Left renal pelvis (tissue), 4 donors: ENCODE measurements around the gene ATP7B. TPM values are rescaled to one million over a fixed set of nuclear protein-coding genes. Genes with fewer than 3 reads are reported as not detected.
"Not testable (repeated sequence)": the region's sequence is repeated elsewhere in the genome, so short reads cannot be mapped to it uniquely, and the experiment has no call there.

Experiments
- DNase-seq, 4 donors: peaks; one replicate each; pipeline ENCODE4 v3.0.0-alpha.2; 2013; ENCODE audit warnings: low read depth in 4 of 4, low spot score in 3 of 4
- polyA plus RNA-seq, 4 donors: library from polyadenylated mRNA; unstranded; fragments of 120-200 nt; gene quantifications; one replicate each; pipeline ENCODE4 v1.2.1, GENCODE V29; 2013; ENCODE audit not compliant: insufficient read length in 4 of 4

Gene ATP7B
- polyA plus RNA-seq, 4 donors, result 6.6 to 20.5 (median 17.8) TPM

GRCh38 chr13:52009946-52010345 is 1.3 kb downstream of the ATP7B start:
- no peak for DNase-seq

DNA sequence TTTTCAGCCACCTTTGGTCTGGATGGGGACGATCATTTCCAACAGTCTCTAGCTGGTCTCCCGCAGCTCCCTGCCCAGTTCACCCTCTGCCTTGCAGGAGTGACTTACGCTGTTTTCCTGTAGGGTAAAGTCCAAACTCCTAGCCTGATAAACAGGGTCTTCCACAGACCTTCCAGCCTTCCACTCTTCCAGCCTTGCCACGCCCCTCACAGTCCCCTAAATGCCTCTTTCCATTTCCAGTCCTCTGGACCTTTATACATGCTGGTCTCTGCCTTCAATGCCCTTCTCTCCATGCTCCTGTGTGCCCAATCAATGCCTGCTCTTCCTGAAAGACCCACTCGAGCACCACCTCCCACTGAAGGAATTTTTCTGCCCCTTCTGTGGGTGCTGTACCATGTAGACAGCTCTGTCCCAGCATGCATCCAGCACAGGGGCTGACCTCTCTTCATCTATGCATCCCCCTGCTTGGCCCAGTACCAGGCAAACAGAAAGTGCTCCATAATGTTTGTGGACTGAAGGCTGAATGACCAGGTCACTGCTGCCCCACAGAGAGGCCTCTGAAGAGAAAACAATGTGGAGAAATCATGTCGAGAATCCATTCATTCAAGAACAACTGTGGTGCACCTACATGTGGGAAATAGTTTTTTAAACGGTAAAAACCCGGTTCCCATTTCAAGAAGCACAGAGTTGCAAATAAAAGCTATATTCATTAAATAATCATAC is 4.6 kb downstream of the ATP7B start:
- DNase-seq, result no peak

DNA sequence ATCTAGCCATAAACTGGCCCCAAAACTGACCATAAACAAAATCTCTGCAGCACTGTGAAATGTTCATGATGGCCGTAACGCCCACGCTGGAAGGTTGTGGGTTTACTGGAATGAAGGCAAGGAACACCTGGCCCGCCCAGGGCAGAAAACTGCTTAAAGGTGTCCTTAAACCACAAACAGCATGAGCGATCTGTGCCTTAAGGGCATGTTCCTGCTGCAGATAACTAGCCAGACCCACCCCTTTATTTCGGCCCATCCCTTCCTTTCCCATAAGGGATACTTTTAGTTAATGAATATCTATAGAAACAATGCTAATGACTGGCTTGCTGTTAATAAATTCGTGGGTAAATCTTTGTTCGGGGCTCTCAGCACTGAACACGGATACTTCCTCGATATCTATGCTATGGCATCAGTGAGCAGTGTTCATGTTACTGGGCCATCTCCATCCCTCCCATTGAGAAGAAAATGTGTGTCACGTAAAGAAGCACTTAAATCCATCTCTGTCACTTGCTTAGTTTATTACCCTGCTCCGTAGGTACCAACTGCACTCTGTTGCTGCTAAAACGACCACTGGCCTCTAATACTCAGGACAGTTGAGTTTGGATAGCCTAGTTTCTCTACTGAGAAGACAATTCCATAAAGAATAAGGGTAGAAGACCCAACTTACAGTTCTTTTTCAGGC is 5.3 kb downstream of the ATP7B start:
- no peak for DNase-seq

- no peak for DNase-seq
Observed at GRCh38 chr13:52004511-52005170, 6.6 kb downstream of the ATP7B start.

GRCh38 chr13:52003541-52003940 is 7.7 kb downstream of the ATP7B start:
- no peak for DNase-seq

- no peak for DNase-seq
Observed at GRCh38 chr13:52002361-52002760, 8.9 kb downstream of the ATP7B start.

- DNase-seq, result no peak
Observed at GRCh38 chr13:52001120-52001731, 10.0 kb downstream of the ATP7B start.

DNA sequence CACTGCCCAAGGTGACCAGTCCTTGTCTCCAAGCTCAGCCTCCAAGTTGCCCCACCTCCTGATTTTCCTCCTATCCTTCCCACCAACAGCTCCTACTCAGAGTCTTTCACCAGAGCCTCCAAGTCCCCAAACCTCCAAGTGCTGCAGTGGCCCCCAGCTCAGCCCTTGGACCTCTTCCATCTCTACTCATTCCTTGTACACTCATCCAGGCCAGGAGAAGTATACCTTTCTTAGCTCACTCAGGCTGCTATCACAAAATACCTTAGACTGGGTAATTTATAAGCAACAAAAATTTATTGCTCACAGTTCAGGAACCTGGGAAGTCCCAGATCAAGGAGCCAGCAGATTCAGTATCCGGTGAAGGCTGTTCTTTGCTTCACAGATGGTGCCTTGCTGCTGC is 11.3 kb downstream of the ATP7B start:
- no peak for DNase-seq

DNA sequence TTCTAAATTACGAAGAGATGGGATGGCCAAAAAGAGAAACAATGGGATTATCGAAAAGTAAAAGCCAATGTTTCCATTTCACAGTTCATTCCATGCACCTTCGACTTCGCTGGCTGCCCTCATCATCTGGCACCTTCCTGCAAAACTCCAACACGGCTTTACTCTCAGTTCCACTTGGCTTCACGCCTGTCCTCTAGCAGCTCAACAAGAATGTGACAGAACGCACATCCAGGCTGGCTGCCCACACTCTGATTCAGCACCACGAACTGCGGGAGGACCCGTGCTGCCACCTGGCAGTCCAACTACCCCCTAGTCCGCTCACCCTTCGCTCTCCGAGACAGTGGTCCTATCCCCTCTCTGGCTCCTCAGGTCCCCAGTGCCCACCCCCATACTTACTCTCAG is 11.7 kb downstream of the ATP7B start:
- no peak for DNase-seq

- no peak for DNase-seq
Observed at GRCh38 chr13:51998723-51999509, 12.3 kb downstream of the ATP7B start.

- no peak for DNase-seq
Observed at GRCh38 chr13:51997641-51998330, 13.5 kb downstream of the ATP7B start.

DNA sequence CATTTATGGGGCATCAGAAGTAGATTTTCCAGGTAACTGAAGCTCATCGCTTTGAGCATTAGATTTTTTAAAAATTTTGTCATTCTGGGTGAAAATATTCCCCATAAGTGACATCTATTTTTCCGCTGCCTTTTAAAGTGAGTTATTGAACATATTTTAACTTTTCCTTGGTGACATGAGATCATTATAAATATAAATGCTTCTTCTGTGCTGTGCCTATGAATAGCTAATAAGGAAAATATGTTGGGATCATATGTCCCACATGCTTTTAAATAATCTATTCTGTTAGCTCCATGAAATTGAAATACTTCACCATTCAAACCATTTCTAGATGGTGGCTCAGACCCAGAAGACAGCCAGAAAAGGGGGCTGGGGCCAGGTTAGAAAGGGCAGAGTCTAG is 14.1 kb downstream of the ATP7B start:
- no peak for DNase-seq

GRCh38 chr13:51996641-51997040 is 14.6 kb downstream of the ATP7B start:
- no peak for DNase-seq

DNA sequence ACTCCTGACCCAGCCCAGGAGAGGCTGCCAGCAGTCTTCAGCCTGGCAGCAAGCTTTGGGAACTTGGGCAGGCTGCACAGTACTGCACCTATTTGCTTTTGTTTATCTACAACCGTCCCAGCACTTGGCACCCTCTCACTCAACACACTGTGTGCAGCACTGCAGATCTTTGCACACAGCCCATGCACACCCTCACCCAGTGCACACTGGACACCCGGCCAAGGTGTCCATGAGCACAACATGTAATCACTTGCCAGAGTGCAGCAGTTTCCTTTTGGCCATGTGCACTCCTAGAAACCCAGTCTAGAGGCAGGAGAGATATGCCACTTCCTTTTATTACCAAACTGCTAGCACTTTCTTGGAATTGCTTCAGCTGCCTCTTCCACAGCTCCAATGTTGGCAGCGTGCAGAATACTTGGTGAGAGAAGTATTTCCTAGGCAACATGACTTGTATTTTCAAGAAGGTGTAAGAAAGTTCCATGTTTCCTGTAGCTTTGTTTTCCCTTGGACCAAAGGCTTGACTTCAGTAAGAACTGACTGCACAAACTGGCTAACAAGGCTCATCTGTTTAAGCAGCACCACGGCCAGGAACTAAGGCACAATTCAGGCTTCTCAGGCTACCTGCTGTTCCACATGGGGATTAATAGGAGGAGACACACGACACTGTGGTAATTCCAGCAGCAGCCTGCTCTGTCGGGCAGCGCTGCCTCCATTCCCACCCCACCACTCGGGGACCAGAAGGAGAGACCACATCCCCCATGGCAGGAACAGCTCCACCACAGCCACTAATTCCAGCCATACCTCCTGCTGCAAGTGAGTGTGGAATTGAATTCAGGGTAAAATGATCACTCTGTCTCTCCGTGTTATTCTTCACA is 15.3 kb downstream of the ATP7B start:
- DNase-seq, result no peak

DNA sequence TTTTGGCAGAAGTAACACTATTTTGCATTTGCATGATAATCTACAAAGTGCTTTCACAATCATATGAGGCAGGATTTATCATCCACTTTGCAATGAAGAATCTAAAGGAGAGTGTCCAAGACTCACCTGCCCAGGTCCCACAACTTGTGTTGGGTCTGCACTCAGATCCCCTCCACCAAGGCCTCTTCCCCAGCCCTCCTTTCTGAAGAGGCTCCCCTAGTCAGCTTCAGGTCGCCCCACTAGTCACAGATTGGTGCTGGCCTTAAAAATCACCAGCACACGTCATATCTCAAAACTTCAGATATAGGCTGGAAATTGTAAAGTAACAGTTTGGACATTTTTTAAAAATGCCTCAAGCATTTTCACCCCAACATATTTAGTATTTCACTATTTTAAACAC is 17.5 kb downstream of the ATP7B start:
- DNase-seq, result no peak

DNA sequence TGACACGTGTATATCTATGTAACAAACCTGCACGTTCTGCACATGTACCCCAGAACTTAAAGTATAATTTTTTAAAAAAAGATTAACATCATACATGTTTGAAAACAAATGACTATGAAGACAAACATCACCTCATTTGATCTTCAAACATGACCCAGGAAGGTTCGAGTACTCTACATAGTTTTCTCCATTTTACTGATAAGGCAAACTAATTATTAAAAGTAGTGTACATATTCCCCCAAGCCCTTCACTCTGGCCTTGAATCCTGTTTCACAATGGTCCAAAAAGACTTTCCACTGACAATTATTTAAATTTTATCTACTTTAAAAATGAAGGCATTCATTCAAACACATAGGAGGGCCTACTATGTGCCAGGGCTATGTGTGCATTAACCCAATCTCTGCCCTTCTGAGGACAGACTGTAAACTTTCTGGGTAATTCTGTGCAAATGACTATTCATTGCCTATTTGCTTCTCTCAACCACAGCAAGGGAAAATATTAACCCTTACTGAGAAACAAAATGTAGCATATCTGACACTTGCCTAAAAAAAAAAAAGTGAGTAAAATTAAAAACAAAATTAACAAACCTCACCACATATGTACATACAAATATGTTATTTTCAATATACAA is 22.1 kb downstream of the ATP7B start:
- no peak for DNase-seq

DNA sequence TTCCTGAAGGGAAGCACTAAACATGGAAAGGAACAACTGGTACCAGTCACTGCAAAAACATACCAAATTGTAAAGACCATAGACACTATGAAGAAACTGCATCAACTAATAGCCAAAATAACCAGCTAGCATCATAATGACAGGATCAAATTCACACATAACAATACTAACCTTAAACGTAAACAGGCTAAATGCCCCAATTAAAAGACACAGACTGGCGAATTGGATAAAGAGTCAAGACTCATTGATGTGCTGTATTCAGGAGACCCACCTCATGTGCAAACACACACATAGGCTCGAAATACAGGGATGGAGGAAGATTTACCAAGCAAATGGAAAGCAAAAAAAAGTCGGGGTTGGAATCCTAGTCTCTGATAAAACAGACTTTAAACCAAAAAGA is 26.3 kb downstream of the ATP7B start:
- not testable (repeated sequence) for DNase-seq

DNA sequence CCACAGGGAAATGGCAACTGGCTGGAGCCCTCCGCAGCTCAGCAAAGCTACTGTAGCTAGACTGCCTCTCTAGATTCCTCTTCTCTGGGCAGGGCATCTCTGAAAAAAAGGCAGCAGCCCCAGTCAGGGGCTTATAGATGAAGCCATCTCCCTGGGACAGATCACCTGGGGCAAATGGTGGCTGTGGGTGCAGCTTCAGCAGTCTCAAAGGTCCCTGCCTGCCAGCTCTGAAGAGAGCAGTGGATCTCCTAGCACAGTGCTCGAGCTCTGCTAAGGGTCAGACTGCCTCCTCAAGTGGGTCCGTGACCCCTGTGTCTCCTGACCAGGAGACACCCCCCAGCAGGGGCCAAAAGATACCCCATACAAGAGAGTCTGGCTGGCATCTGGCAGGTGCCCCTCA is 28.0 kb downstream of the ATP7B start:
- DNase-seq, result not testable (repeated sequence)

DNA sequence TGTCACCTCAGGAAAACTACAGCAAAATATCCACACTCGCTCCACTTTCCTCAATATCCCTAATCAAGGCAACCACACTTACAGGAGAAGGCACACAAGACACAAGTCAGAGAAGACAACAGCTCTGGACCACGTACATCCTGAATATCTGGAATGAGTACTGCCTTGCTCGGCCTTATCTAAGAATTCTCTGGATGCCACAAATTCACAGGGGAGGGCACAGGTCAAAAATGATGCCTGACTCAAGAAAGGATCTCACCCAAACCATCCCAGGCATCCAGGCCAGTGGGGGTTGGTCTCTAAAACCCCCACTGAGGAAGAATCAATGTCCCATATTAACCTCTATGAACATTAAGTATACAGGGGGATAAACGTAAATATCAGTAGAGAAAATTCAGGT is 29.9 kb downstream of the ATP7B start:
- no peak for DNase-seq
